Colon (tissue), 2 donors: Measurements from ENCODE around the gene SQSTM1.
"Not testable (repeated sequence)": the region's sequence is repeated elsewhere in the genome, so short reads cannot be mapped to it uniquely, and the experiment has no call there.

Source experiments
- FAIRE-seq: peaks from 2 replicates; lab custom pipeline; 2012; peaks lifted over from hg19 to GRCh38; lab: Jason Lieb, UNC
- donor health status: control.
- donor health status: control.

Gene SQSTM1

GRCh38 chr5:179858586-179859427 lies 38.1 kb downstream of the SQSTM1 start, which contains the start of gene MRNIP:
Gene MRNIP (minus strand): TSS chr5:179858817. CDS start chr5:179858796, 21 bp downstream.
- no peak for FAIRE-seq

DNA sequence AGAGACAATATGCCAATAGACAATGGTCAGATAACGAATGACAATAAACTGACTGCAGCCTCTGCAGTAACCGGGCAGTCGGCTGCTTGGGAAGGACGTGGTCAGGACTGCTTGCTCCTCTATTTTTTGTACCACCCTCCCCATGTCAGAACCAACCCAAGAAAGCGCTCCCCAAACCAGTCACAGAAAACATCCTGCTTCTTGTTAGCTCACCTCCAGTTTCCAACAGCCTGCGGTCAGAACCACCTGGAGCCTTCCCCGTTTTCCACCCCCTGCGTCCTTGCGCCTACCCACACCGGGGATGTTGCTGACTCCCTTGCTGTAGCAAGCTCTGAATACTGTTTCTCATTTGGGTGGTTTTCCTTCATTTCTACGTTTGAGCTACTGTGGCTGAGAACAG lies 39.6 kb downstream of the SQSTM1 start:
- FAIRE-seq, result no peak

- no peak for FAIRE-seq
Measured at GRCh38 chr5:179862296-179862695, 41.6 kb downstream of the SQSTM1 start.

- FAIRE-seq, result no peak
Measured at GRCh38 chr5:179862891-179863290, 42.2 kb downstream of the SQSTM1 start.

DNA sequence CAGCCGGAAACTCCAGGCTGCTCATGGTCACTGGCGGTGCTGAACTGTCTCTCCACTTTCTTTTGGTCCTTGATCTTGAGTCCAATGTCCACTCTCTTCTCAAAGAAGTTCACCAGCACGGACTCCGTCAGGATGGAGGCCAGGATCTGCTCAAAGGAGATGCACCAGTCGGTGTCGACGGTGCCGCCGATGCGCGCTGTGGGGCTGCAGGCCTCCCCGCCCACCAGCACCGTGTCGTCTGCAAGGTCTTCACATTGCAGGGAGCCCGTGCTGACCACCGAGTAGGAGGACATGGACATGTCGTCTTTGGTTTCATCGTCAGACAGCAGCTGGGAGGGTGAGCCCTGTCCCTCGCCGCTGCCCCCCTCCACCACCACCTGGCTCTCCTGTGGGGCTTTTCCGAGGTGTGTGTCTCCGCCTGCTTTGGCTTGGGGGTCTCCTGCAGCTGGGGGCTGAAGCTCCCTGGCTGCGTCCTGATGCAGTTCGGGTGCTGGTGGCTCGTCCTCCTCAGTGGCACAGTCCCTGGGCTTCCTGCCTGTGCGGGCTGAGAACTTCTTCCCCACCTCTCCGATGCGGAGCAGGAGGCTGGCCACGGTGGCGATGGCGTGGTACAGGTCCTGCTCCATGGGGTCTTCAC lies 42.9 kb downstream of the SQSTM1 start:
- no peak for FAIRE-seq

- no peak for FAIRE-seq
Measured at GRCh38 chr5:179864686-179865085, 44.0 kb downstream of the SQSTM1 start.

GRCh38 chr5:179865491-179866240 lies 45.0 kb downstream of the SQSTM1 start:
- FAIRE-seq, result no peak

- no peak for FAIRE-seq
Measured at GRCh38 chr5:179866241-179867078, 45.8 kb downstream of the SQSTM1 start.

DNA sequence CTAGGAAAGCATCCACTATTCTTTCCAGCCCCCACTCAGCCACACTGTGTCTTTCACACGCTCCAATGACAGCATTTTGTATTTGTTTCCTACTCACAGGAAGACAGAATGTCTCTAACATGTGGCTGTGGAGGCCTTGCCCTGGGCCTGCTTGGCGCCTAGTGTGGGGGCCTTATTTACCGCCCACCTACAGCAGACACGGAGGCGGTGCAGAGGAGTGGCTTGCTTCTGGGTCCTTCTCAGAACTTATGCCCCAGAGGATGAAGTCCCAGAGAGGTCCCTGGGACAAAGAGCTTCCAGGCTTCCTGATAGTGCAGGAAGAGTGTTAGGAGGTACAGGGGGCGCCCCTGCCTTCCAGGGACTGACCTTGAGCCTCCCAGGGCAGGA lies 46.4 kb downstream of the SQSTM1 start:
- FAIRE-seq, result no peak

- FAIRE-seq, result no peak
Measured at GRCh38 chr5:179867476-179867875, 46.8 kb downstream of the SQSTM1 start.

- no peak for FAIRE-seq
Measured at GRCh38 chr5:179868541-179868940, 47.8 kb downstream of the SQSTM1 start.

- FAIRE-seq, result no peak
Measured at GRCh38 chr5:179869101-179869500, 48.4 kb downstream of the SQSTM1 start.

GRCh38 chr5:179869641-179870402 lies 49.1 kb downstream of the SQSTM1 start:
- no peak for FAIRE-seq

DNA sequence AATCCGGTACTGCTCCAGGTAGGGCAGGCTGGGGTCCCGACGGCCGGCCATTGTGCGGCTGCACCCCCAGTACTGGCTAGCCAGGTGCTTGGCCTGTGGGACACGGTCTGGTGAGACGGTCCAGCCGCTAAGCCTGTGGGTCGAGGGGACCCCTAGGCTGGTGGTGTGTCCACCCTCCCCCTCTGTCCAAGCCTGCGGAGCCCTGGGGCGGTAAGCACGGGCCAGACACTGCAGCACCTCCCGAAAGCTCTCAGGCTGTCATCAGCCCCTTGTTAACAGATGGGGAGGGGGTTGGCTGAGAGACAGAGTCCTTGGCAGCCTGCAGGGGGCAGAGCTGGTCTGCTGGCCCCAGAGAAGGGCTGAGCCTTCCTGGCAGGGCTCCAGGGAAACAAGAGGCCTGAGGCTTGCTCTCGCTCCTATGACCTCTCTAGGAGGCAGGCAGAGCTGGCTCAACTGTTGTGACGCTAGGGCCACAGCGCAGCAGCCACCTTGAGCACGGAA lies 49.7 kb downstream of the SQSTM1 start:
- no peak for FAIRE-seq

- no peak for FAIRE-seq
Measured at GRCh38 chr5:179870952-179871351, 50.2 kb downstream of the SQSTM1 start.

DNA sequence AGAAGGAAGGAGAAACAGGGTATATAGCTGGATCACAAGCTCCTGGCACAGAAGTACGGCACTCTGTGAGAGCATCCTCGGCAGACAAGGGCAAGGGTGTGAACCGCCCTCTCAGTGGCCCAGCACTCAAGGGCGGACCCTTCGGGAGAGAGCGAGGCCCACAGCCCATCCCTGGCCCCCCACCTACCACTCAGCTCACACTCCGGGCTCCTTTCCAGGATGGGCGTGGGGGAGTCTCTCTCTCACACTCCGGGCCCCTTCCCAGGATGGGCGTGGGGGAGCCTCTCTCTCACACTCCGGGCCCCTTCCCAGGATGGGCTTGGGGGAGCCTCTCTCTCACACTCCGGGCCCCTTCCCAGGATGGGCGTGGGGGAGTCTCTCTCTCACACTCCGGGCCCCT lies 50.8 kb downstream of the SQSTM1 start:
- FAIRE-seq, result not testable (repeated sequence)

DNA sequence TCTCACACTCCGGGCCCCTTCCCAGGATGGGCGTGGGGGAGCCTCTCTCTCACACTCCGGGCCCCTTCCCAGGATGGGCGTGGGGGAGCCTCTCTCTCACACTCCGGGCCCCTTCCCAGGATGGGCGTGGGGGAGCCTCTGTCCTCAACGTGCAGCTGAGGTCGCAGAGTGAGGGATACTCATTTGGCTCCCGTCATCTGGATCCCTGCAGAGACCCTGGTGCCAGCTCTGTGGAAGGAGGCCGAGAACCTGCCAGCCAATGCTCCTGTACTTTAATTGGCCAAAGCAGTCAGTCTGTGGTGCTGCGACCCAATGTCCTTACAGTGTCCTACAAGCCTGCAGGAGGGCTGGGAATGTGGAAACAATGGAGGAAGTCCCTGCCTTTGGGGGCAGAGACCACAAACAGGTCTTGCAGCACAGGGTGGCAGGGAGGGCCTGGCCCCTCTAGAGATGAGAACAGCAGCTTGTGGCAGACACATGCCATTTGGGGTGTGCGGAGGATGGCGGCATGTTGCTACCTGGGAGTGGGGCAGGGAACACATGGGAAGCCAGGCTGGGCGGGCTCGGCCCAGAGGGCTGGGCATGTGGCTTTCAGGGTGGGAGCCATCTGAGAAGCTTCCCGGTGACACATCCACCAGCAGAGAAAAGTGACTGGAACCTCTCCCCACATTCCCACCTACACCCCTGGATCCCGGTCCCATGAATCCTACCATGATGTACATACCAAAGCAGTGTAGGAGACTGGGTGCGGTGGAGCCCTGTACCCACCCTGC lies 51.5 kb downstream of the SQSTM1 start:
- FAIRE-seq, result no peak

GRCh38 chr5:179872828-179873575 lies 52.3 kb downstream of the SQSTM1 start:
- FAIRE-seq, result no peak

- no peak for FAIRE-seq
Measured at GRCh38 chr5:179873588-179874110, 52.9 kb downstream of the SQSTM1 start.
